BLaER1 (cell line): ENCODE data around the gene MANSC1.

Experiments used
- H3K27ac ChIP-seq: shearing (Covaris generic); formaldehyde crosslinking; 2 replicates; pipeline ENCODE4 v1.8.1; 2022
- H3K27me3 ChIP-seq: shearing (Covaris generic); formaldehyde crosslinking; 2 replicates; pipeline ENCODE4 v1.8.1; 2022
- H3K36me3 ChIP-seq: shearing (Covaris generic); formaldehyde crosslinking; 2 replicates; pipeline ENCODE4 v1.8.1; 2022
- H3K4me1 ChIP-seq: shearing (Covaris generic); formaldehyde crosslinking; 2 replicates; pipeline ENCODE4 v1.8.1; 2022
- H3K4me2 ChIP-seq: shearing (Covaris generic); formaldehyde crosslinking; 2 replicates; pipeline ENCODE4 v1.8.1; 2022
- H3K4me3 ChIP-seq: shearing (Covaris generic); formaldehyde crosslinking; 2 replicates; pipeline ENCODE4 v1.8.1; 2022
- H3K9ac ChIP-seq: shearing (Covaris generic); formaldehyde crosslinking; 2 replicates; pipeline ENCODE4 v1.8.1; 2022
- H3K9me3 ChIP-seq: shearing (Covaris generic); formaldehyde crosslinking; 2 replicates; pipeline ENCODE4 v1.8.1; 2022
- H4K20me1 ChIP-seq: shearing (Covaris generic); formaldehyde crosslinking; 2 replicates; pipeline ENCODE4 v1.8.1; 2022
- Cebpa-rat ChIP-seq: shearing (Covaris generic); IDR thresholded peaks from 2 replicates; pipeline ENCODE4 v1.8.1; 2022

MANSC1 gene

GRCh38 chr12:12294215-12295005 lies 55.6 kb downstream of the MANSC1 start:
- no peak overlapping the region for H3K9ac ChIP-seq
- H3K9me3 ChIP-seq: no peaks in the 10 kb centered on the region
- no peak overlapping the region for H3K4me2 ChIP-seq
- no peaks in the 10 kb centered on the region for H4K20me1 ChIP-seq
- H3K4me1 ChIP-seq: no peaks in the 10 kb centered on the region
- H3K27ac ChIP-seq: no peak overlapping the region
- H3K36me3 ChIP-seq: no peaks in the 10 kb centered on the region
- H3K27me3 ChIP-seq: no peaks in the 10 kb centered on the region
- H3K4me3 ChIP-seq: no peak overlapping the region
- TF ChIP-seq Cebpa-rat: no peak

GRCh38 chr12:12290206-12290605 lies 59.8 kb downstream of the MANSC1 start:
- Histone ChIP-seq H3K27ac (no peak overlapping the region), H3K4me2 (no peak overlapping the region), H3K4me3 (no peak overlapping the region), H4K20me1 (no peaks in the 10 kb centered on the region), H3K9ac (no peak overlapping the region), H3K4me1 (no peaks in the 10 kb centered on the region), H3K27me3 (no peaks in the 10 kb centered on the region), H3K36me3 (no peaks in the 10 kb centered on the region), H3K9me3 (no peaks in the 10 kb centered on the region)
- no peak for TF ChIP-seq Cebpa-rat

- H3K27ac ChIP-seq: no peak overlapping the region
- no peaks in the 10 kb centered on the region for H3K4me1 ChIP-seq
- H4K20me1 ChIP-seq: no peaks in the 10 kb centered on the region
- no peak overlapping the region for H3K4me2 ChIP-seq
- no peak for TF ChIP-seq Cebpa-rat
- H3K9me3 ChIP-seq: no peaks in the 10 kb centered on the region
- H3K9ac ChIP-seq: no peak overlapping the region
- H3K27me3 ChIP-seq: no peaks in the 10 kb centered on the region
- no peak overlapping the region for H3K4me3 ChIP-seq
- no peaks in the 10 kb centered on the region for H3K36me3 ChIP-seq
Observed at GRCh38 chr12:12286441-12286840, 63.6 kb downstream of the MANSC1 start.

- Histone ChIP-seq H3K9ac (no peak overlapping the region), H4K20me1 (no peaks in the 10 kb centered on the region), H3K27me3 (no peaks in the 10 kb centered on the region), H3K4me2 (no peak overlapping the region), H3K27ac (no peak overlapping the region), H3K4me1 (no peaks in the 10 kb centered on the region), H3K4me3 (no peak overlapping the region), H3K36me3 (no peaks in the 10 kb centered on the region), H3K9me3 (no peaks in the 10 kb centered on the region)
- no peak for TF ChIP-seq Cebpa-rat
Observed at GRCh38 chr12:12282761-12283425, 67.1 kb downstream of the MANSC1 start.

- no peaks in the 10 kb centered on the region for H3K36me3 ChIP-seq
- H3K27ac ChIP-seq: no peak overlapping the region
- no peak for TF ChIP-seq Cebpa-rat
Observed at GRCh38 chr12:12282202-12282601, 67.8 kb downstream of the MANSC1 start.

GRCh38 chr12:12281134-12281533 lies 68.9 kb downstream of the MANSC1 start:
- Histone ChIP-seq H3K27ac (no peak overlapping the region), H3K4me1 (no peaks in the 10 kb centered on the region), H4K20me1 (no peaks in the 10 kb centered on the region), H3K4me3 (no peak overlapping the region), H3K9me3 (peaks cover 16% of the 10 kb centered on the region), H3K4me2 (no peak overlapping the region), H3K9ac (no peak overlapping the region), H3K27me3 (no peaks in the 10 kb centered on the region), H3K36me3 (no peaks in the 10 kb centered on the region)
- no peak for TF ChIP-seq Cebpa-rat

More at GRCh38 chr12:12282202-12282601, 67.8 kb downstream of the MANSC1 start:
- Histone ChIP-seq H3K4me2 (no peak overlapping the region), H3K27me3 (no peaks in the 10 kb centered on the region), H3K4me3 (no peak overlapping the region), H3K4me1 (no peaks in the 10 kb centered on the region), H3K9ac (no peak overlapping the region), H3K9me3 (peaks cover 5% of the 10 kb centered on the region; the same call in 1 of the 2 replicates), H4K20me1 (no peaks in the 10 kb centered on the region)

- H3K4me3 ChIP-seq: no peak overlapping the region
- no peaks in the 10 kb centered on the region for H3K36me3 ChIP-seq
Observed at GRCh38 chr12:12278899-12279298, 71.1 kb downstream of the MANSC1 start.

More at GRCh38 chr12:12278899-12279298, 71.1 kb downstream of the MANSC1 start:
- Histone ChIP-seq H3K27me3 (no peaks in the 10 kb centered on the region), H3K9ac (no peak overlapping the region), H3K27ac (no peak overlapping the region), H3K9me3 (peaks cover 22% of the 10 kb centered on the region), H4K20me1 (no peaks in the 10 kb centered on the region), H3K4me1 (no peaks in the 10 kb centered on the region), H3K4me2 (no peak overlapping the region)
- no peak for TF ChIP-seq Cebpa-rat
